ENCODE measurements around the gene PPA2.

Gene PPA2

DNA sequence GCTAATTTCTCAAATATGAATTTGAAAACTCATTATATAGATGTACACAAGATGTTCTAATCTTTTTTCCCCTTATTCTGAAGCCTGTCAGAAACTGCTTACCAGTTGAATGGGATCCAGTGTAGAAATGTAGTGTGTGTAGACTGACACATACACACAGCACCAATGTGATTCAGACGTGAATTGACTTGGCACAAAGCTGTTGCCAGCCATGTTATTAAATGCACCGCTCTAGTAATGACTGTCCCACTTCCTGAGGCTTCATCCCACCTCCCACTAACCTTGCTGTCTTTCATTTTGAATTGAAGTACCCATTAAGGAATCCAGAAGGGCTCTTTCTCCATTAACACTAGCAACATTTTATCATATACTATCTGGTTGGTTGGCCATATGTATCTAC, 146.6 kb downstream of the PPA2 start:
- in situ Hi-C loops (cut with HindIII; ENCODE audit: low sequenced_read_pairs), result no loop called here

Data from endothelial cell of hepatic sinusoid (primary cell).